Fibroblast of pulmonary artery (primary cell): ENCODE data around the gene MRPS27.

Experiments used
- DNase-seq: peaks from one replicate; pipeline ENCODE4 v3.0.0-alpha.2; 2010; ENCODE audit warnings: low read depth
- H3K4me3 ChIP-seq: replicated peaks from 2 replicates; pipeline ENCODE4 v1.5.1; 2011; ENCODE audit warnings: low read depth, mild to moderate bottlenecking, control low read depth, low read length, moderate library complexity
- CTCF ChIP-seq: IDR thresholded peaks from 2 replicates; pipeline ENCODE4 v1.5.1; 2011; ENCODE audit warnings: mild to moderate bottlenecking, control low read depth, low read length, inconsistent platforms; ENCODE audit errors: missing control alignments

The MRPS27 gene

GRCh38 chr5:72170101-72170500, 149.9 kb downstream of the MRPS27 start:
- no peak overlapping the region for H3K4me3 ChIP-seq
- TF ChIP-seq CTCF = no peak
- peak; percentile 62 for DNase-seq
